Measurements from ENCODE around the gene IVL.

DNA sequence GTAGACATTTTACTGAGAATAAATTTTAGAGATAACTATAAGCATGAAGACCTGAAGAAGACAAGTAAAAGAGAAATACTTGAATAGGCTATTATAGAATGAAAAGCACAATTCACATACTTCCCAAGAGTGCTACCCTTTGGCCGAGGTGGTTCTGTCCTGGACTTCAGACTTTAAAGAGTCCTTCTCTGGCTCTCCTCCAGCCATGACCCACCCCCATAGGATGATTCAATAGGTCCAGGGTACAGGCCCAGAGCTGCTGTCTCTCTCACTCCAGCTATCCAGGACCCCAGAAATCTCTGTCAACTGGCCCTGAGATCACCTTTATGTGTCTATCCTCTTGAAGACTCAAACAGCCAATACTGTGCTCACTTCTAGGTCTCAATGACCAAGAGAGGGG, 31.5 kb upstream of the IVL start:
- TF ChIP-seq, protein P1, sequence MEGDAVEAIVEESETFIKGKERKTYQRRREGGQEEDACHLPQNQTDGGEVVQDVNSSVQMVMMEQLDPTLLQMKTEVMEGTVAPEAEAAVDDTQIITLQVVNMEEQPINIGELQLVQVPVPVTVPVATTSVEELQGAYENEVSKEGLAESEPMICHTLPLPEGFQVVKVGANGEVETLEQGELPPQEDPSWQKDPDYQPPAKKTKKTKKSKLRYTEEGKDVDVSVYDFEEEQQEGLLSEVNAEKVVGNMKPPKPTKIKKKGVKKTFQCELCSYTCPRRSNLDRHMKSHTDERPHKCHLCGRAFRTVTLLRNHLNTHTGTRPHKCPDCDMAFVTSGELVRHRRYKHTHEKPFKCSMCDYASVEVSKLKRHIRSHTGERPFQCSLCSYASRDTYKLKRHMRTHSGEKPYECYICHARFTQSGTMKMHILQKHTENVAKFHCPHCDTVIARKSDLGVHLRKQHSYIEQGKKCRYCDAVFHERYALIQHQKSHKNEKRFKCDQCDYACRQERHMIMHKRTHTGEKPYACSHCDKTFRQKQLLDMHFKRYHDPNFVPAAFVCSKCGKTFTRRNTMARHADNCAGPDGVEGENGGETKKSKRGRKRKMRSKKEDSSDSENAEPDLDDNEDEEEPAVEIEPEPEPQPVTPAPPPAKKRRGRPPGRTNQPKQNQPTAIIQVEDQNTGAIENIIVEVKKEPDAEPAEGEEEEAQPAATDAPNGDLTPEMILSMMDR (IDR thresholded peaks at IDR 0.05) = no peak
- TF ChIP-seq POLR2AphosphoS5 (IDR thresholded peaks at IDR 0.05; ENCODE audit: low read depth, low read length) (no peak), TCF7L2 (IDR thresholded peaks at IDR 0.05; ENCODE audit: low read depth, low read length) (no peak), SIN3A (IDR thresholded peaks at IDR 0.05; ENCODE audit: borderline replicate concordance, insufficient read depth, low read depth, low read length) (no peak)
- TF ChIP-seq, protein P2, sequence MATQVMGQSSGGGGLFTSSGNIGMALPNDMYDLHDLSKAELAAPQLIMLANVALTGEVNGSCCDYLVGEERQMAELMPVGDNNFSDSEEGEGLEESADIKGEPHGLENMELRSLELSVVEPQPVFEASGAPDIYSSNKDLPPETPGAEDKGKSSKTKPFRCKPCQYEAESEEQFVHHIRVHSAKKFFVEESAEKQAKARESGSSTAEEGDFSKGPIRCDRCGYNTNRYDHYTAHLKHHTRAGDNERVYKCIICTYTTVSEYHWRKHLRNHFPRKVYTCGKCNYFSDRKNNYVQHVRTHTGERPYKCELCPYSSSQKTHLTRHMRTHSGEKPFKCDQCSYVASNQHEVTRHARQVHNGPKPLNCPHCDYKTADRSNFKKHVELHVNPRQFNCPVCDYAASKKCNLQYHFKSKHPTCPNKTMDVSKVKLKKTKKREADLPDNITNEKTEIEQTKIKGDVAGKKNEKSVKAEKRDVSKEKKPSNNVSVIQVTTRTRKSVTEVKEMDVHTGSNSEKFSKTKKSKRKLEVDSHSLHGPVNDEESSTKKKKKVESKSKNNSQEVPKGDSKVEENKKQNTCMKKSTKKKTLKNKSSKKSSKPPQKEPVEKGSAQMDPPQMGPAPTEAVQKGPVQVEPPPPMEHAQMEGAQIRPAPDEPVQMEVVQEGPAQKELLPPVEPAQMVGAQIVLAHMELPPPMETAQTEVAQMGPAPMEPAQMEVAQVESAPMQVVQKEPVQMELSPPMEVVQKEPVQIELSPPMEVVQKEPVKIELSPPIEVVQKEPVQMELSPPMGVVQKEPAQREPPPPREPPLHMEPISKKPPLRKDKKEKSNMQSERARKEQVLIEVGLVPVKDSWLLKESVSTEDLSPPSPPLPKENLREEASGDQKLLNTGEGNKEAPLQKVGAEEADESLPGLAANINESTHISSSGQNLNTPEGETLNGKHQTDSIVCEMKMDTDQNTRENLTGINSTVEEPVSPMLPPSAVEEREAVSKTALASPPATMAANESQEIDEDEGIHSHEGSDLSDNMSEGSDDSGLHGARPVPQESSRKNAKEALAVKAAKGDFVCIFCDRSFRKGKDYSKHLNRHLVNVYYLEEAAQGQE (IDR thresholded peaks at IDR 0.05; ENCODE audit: insufficient read depth in 1 of 2, low read depth in 2 of 2, low read length in 1 of 2) = no peak

Data from Panc1 (cell line).